PC-9 (cell line): ENCODE data around the gene LRRC3B. TPM values are rescaled to one million over a fixed set of nuclear protein-coding genes. Genes with fewer than 3 reads are reported as not detected.

ENCODE experiments used
- BruUV-seq: library from RNA; stranded (reverse); fragments of 400-500 nt; replicated peaks from 2 replicates; lab custom pipeline; 2021; lab: Mats Ljungman, UMichigan
- CTCF ChIA-PET: fragments of 300-600 bp; sonication (Branson Sonifier 250); formaldehyde crosslinking; loops from one replicate; lab custom pipeline; 2022; ENCODE audit warnings: antibody characterized with exemption; lab: Charles Lee
- POLR2A ChIA-PET: fragments of 300-600 bp; sonication (Branson Sonifier 250); formaldehyde crosslinking; loops from one replicate; lab custom pipeline; 2022; ENCODE audit warnings: antibody characterized with exemption; ENCODE audit not compliant: unreplicated experiment; lab: Charles Lee
- DNase-seq, 2 experiments: peaks; one replicate each; pipeline versions ENCODE4 v3.0.0 to v3.0.0-alpha.2; 2015 to 2022; ENCODE audit warnings: mixed read lengths in 1 of 2
- H2AFZ ChIP-seq: fragments of 200-600 bp; sonication (generic); 2 replicates; pipeline ENCODE4 v1.8.1; 2017; ENCODE audit warnings: antibody characterized with exemption
- H3F3A ChIP-seq: fragments of 200-600 bp; sonication (generic); 2 replicates; pipeline ENCODE4 v1.8.1; 2017; ENCODE audit warnings: antibody characterized with exemption, mild to moderate bottlenecking, low read depth; ENCODE audit not compliant: insufficient read depth
- H3K27ac ChIP-seq: fragments of 200-600 bp; sonication (generic); 2 replicates; pipeline ENCODE4 v1.6.1; 2016; ENCODE audit warnings: mixed run types
- H3K27me3 ChIP-seq: fragments of 200-600 bp; sonication (generic); 2 replicates; pipeline ENCODE4 v1.6.1; 2016; ENCODE audit warnings: low read depth, mixed run types; ENCODE audit not compliant: insufficient read depth
- H3K36me3 ChIP-seq: fragments of 200-600 bp; sonication (generic); 2 replicates; pipeline ENCODE4 v1.6.1; 2016; ENCODE audit warnings: low read depth, mixed run types
- H3K4me1 ChIP-seq: fragments of 200-600 bp; sonication (generic); replicated peaks from 2 replicates; pipeline ENCODE4 v1.6.1; 2016; ENCODE audit warnings: mixed run types; ENCODE audit not compliant: insufficient read depth
- H3K4me2 ChIP-seq: fragments of 200-600 bp; sonication (generic); 2 replicates; pipeline ENCODE4 v1.6.1; 2017; ENCODE audit warnings: mixed run types
- H3K4me3 ChIP-seq: fragments of 200-600 bp; sonication (generic); 2 replicates; pipeline ENCODE4 v1.6.1; 2016; ENCODE audit warnings: mixed run types
- H3K79me2 ChIP-seq: fragments of 200-600 bp; sonication (generic); 2 replicates; pipeline ENCODE4 v1.6.1; 2017; ENCODE audit warnings: low read depth, mixed run types
- H3K9me2 ChIP-seq: fragments of 200-600 bp; sonication (generic); 2 replicates; pipeline ENCODE4 v1.8.1; 2017; ENCODE audit warnings: mild to moderate bottlenecking; ENCODE audit not compliant: insufficient read depth
- H3K9me3 ChIP-seq: fragments of 200-600 bp; sonication (generic); 2 replicates; pipeline ENCODE4 v1.8.1; 2016; ENCODE audit warnings: low read depth; ENCODE audit not compliant: insufficient read depth
- H4K20me1 ChIP-seq: fragments of 200-600 bp; sonication (generic); 2 replicates; pipeline ENCODE4 v1.8.1; 2017; ENCODE audit not compliant: insufficient read depth
- EZH2 ChIP-seq: fragments of 200-600 bp; sonication (generic); IDR thresholded peaks from 2 replicates; pipeline ENCODE4 v1.8.0; 2017; ENCODE audit warnings: antibody characterized with exemption, low read depth
- intact Hi-C: fragments of 100-400 bp; cut with micrococcal nuclease; formaldehyde crosslinking; loops from one replicate; pipeline ENCODE4 v1.10.0; 2022; ENCODE audit not compliant: unreplicated experiment
- total RNA-seq: library from RNA; stranded (reverse); gene quantifications from 2 replicates; pipeline ENCODE4 v1.2.3, GENCODE V29; 2021
- TF ChIP-seq, protein P1 (sequence below): fragments of 200-600 bp; sonication (generic); conservative IDR thresholded peaks from 2 replicates; pipeline ENCODE4 v1.6.1; 2017; ENCODE audit warnings: mixed run types, antibody characterized with exemption, mild to moderate bottlenecking, moderate library complexity

LRRC3B gene
- total RNA-seq, 1 experiment from 2014 or later = not detected

GRCh38 chr3:26708501-26708900, 85.9 kb downstream of the LRRC3B start:
- H3K27me3 ChIP-seq = no peaks in the 10 kb centered on the region
- intact Hi-C loops = no loop called here
- no peaks in the 10 kb centered on the region for H3K9me2 ChIP-seq
- no peak overlapping the region for H2AFZ ChIP-seq
- ChIA-PET CTCF (no interaction called here), POLR2A (no interaction called here)
- H3F3A ChIP-seq = no peaks in the 10 kb centered on the region
- no TSS peak for BruUV-seq
- H3K4me1 ChIP-seq = no peaks in the 10 kb centered on the region
- H3K9me3 ChIP-seq = no peaks in the 10 kb centered on the region
- no peak overlapping the region for H3K4me2 ChIP-seq
- no peaks in the 10 kb centered on the region for H3K36me3 ChIP-seq
- H4K20me1 ChIP-seq = no peaks in the 10 kb centered on the region
- TF ChIP-seq, protein P1, sequence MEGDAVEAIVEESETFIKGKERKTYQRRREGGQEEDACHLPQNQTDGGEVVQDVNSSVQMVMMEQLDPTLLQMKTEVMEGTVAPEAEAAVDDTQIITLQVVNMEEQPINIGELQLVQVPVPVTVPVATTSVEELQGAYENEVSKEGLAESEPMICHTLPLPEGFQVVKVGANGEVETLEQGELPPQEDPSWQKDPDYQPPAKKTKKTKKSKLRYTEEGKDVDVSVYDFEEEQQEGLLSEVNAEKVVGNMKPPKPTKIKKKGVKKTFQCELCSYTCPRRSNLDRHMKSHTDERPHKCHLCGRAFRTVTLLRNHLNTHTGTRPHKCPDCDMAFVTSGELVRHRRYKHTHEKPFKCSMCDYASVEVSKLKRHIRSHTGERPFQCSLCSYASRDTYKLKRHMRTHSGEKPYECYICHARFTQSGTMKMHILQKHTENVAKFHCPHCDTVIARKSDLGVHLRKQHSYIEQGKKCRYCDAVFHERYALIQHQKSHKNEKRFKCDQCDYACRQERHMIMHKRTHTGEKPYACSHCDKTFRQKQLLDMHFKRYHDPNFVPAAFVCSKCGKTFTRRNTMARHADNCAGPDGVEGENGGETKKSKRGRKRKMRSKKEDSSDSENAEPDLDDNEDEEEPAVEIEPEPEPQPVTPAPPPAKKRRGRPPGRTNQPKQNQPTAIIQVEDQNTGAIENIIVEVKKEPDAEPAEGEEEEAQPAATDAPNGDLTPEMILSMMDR = no peak
- TF ChIP-seq EZH2 = no peak
- no peaks in the 10 kb centered on the region for H3K79me2 ChIP-seq
- H3K4me3 ChIP-seq = no peak overlapping the region
- no peak overlapping the region for H3K27ac ChIP-seq
- no peak for DNase-seq

- ChIA-PET CTCF (no interaction called here), POLR2A (no interaction called here)
- H3K9me3 ChIP-seq = no peaks in the 10 kb centered on the region
- no peaks in the 10 kb centered on the region for H3F3A ChIP-seq
- H3K27ac ChIP-seq = no peak overlapping the region
- H3K9me2 ChIP-seq = no peaks in the 10 kb centered on the region
- peak in 1 of 2 experiments; percentile 2 for DNase-seq
- H2AFZ ChIP-seq = no peak overlapping the region
- no peak overlapping the region for H3K4me2 ChIP-seq
- H3K36me3 ChIP-seq = no peaks in the 10 kb centered on the region
- no peaks in the 10 kb centered on the region for H3K4me1 ChIP-seq
- no peaks in the 10 kb centered on the region for H4K20me1 ChIP-seq
- no peak overlapping the region for H3K4me3 ChIP-seq
- TF ChIP-seq, protein P1 = peak; percentile 77
- TF ChIP-seq EZH2 = no peak
- H3K79me2 ChIP-seq = no peaks in the 10 kb centered on the region
- no TSS peak for BruUV-seq
- no peaks in the 10 kb centered on the region for H3K27me3 ChIP-seq
- intact Hi-C loops = loop anchor here (5.0 kb wide), 2 partner anchors 870 to 1065 kb away; no protein-coding TSS in a partner anchor
These were observed 89.8 kb downstream of the LRRC3B start for GRCh38 chr3:26712211-26713026.

- H3K4me2 ChIP-seq = no peak overlapping the region
- ChIA-PET POLR2A (no interaction called here), CTCF (no interaction called here)
- no peaks in the 10 kb centered on the region for H3K9me3 ChIP-seq
- no peak for DNase-seq
- H2AFZ ChIP-seq = no peak overlapping the region
- H3K9me2 ChIP-seq = no peaks in the 10 kb centered on the region
- TF ChIP-seq EZH2 = no peak
- TF ChIP-seq, protein P1 = no peak
- no peaks in the 10 kb centered on the region for H3K27me3 ChIP-seq
- H3K4me1 ChIP-seq = no peaks in the 10 kb centered on the region
- no peaks in the 10 kb centered on the region for H4K20me1 ChIP-seq
- no peaks in the 10 kb centered on the region for H3K36me3 ChIP-seq
- no peaks in the 10 kb centered on the region for H3F3A ChIP-seq
- BruUV-seq = no TSS peak
- intact Hi-C loops = loop anchor here (5.0 kb wide), 2 partner anchors 871 to 1066 kb away; no protein-coding TSS in a partner anchor
- H3K79me2 ChIP-seq = no peaks in the 10 kb centered on the region
- no peak overlapping the region for H3K4me3 ChIP-seq
- no peak overlapping the region for H3K27ac ChIP-seq
These were observed 90.5 kb downstream of the LRRC3B start for GRCh38 chr3:26713091-26713490.
